ENCODE data around the gene HUNK. TPM values are rescaled to one million over a fixed set of nuclear protein-coding genes. Genes with fewer than 3 reads are reported as not detected.

The HUNK gene
- total and polyA plus RNA-seq, 2 experiments from 2014 or later = 7.1 to 10.8 TPM

DNA sequence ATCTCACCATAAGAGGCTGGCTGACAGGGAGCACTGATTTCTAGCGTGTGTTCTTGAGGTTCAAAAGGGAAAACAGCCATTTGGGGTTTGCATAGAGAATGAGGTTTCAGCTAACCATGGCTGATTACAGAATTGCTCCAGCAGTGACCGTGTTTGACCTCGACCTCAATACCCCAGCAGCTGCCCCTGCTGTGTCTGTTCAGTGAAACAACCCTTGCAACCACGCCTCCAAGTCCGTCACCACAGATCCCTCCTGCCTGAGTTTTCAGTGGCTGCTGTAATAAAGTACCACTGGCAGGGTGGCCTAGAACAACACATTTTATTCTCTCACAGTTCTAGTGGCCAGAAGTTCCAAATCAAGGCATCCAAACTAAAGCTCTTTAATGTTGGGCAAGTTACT, 147.7 kb downstream of the HUNK start:
- H3K27me3 ChIP-seq = no peaks in the 10 kb centered on the region
- no peaks in the 10 kb centered on the region for H3K36me3 ChIP-seq (replicated peaks; ENCODE audit: insufficient read depth, low read depth)
- no peak for DNase-seq (ENCODE audit: low spot score)
- no peak overlapping the region for H3K4me3 ChIP-seq
- H3K9me2 ChIP-seq (replicated peaks; ENCODE audit: insufficient read depth) = no peaks in the 10 kb centered on the region
- H3K79me2 ChIP-seq = no peaks in the 10 kb centered on the region
- no peak overlapping the region for H3K27ac ChIP-seq
- TF ChIP-seq EZH2phosphoT487 (IDR thresholded peaks at IDR 0.05; ENCODE audit: low read depth, severe bottlenecking, unreplicated experiment) (no peak), EZH2 (IDR thresholded peaks at IDR 0.05; ENCODE audit: borderline replicate concordance) (no peak)
- TF ChIP-seq, protein P1, sequence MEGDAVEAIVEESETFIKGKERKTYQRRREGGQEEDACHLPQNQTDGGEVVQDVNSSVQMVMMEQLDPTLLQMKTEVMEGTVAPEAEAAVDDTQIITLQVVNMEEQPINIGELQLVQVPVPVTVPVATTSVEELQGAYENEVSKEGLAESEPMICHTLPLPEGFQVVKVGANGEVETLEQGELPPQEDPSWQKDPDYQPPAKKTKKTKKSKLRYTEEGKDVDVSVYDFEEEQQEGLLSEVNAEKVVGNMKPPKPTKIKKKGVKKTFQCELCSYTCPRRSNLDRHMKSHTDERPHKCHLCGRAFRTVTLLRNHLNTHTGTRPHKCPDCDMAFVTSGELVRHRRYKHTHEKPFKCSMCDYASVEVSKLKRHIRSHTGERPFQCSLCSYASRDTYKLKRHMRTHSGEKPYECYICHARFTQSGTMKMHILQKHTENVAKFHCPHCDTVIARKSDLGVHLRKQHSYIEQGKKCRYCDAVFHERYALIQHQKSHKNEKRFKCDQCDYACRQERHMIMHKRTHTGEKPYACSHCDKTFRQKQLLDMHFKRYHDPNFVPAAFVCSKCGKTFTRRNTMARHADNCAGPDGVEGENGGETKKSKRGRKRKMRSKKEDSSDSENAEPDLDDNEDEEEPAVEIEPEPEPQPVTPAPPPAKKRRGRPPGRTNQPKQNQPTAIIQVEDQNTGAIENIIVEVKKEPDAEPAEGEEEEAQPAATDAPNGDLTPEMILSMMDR (IDR thresholded peaks at IDR 0.05; ENCODE audit: poor library complexity) = no peak
- H4K20me1 ChIP-seq (ENCODE audit: insufficient read depth, poor library complexity, severe bottlenecking) = no peaks in the 10 kb centered on the region
- H3K9me3 ChIP-seq (ENCODE audit: low read depth) = no peaks in the 10 kb centered on the region
- H2AFZ ChIP-seq = no peak overlapping the region
- no peaks in the 10 kb centered on the region for H3K4me1 ChIP-seq (ENCODE audit: insufficient read depth)
- no peak overlapping the region for H3K4me2 ChIP-seq
- 73% methylated on average over 5 of the region's 5 CpGs for WGBS (ENCODE audit: low lambda C conversion rate, missing lambda C conversion rate)

DNA sequence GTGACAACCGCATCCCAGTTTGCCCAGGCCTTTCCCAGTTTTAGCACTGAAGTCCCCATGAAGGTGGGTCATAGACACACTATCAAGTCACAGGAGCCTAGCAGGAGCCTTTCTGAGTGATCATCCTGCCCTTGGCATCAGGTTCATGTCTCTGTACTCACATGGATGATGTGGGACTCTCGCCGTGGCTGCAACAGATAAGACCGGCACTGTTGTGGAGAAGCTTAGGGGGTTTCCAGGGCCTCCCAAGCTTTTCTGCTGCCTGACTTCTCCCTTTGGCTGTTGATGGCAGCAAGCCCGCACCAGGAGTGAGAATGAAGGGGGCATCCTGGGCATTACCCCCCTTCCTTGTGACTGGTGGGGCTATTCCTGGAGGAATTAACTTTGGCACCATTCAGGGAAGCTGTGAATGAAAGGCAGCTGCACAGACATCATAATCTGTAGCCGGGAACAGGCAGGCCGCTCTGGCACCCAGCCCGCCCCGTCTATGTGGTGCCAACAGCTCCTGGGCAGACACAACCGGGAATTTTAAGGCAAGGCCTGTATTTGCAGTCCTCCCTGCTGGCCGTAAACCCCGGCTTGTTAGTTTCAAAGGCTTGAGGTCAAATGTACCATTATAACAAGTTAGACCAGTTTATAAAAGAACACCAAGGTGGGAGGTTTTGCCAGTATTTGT, 148.6 kb downstream of the HUNK start:
- Histone ChIP-seq H3K27ac (no peak overlapping the region), H3K4me3 (no peak overlapping the region)
- TF ChIP-seq EZH2 (IDR thresholded peaks at IDR 0.05; ENCODE audit: borderline replicate concordance) = no peak
- TF ChIP-seq EZH2phosphoT487 (IDR thresholded peaks at IDR 0.05; ENCODE audit: low read depth, severe bottlenecking, unreplicated experiment) = no peak
- TF ChIP-seq, protein P1 (IDR thresholded peaks at IDR 0.05; ENCODE audit: poor library complexity) = no peak

DNA sequence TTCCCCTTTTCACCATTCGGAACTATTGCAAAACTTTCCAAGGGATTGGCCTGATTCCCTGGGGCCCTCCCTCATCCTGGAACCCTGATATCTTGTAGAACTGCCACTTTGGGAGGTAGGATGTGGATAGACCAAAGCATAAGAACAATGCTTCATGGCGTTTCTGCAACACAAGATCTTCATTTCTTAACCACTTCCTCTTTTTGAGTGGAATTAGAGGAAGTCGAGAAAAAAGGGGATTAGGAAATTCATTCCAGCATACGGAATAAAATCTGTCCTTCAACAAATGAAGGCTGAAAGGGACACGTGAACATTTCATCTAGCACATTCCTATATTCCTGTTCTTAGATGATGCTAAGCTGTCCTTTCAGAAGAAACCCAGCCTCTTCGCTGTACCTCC, 149.3 kb downstream of the HUNK start:
- Histone ChIP-seq H2AFZ (no peak overlapping the region), H3K4me2 (no peak overlapping the region), H3K9me2 (replicated peaks; ENCODE audit: insufficient read depth) (no peaks in the 10 kb centered on the region), H3K4me1 (ENCODE audit: insufficient read depth) (no peaks in the 10 kb centered on the region), H4K20me1 (ENCODE audit: insufficient read depth, poor library complexity, severe bottlenecking) (no peaks in the 10 kb centered on the region), H3K79me2 (no peaks in the 10 kb centered on the region), H3K9me3 (ENCODE audit: low read depth) (no peaks in the 10 kb centered on the region), H3K4me3 (no peak overlapping the region), H3K36me3 (replicated peaks; ENCODE audit: insufficient read depth, low read depth) (no peaks in the 10 kb centered on the region), H3K27me3 (no peaks in the 10 kb centered on the region), H3K27ac (no peak overlapping the region)
- 93% methylated on average over 6 of the region's 6 CpGs for WGBS (ENCODE audit: low lambda C conversion rate, missing lambda C conversion rate)
- no peak for DNase-seq (ENCODE audit: low spot score)
- TF ChIP-seq EZH2 (IDR thresholded peaks at IDR 0.05; ENCODE audit: borderline replicate concordance) (no peak), EZH2phosphoT487 (IDR thresholded peaks at IDR 0.05; ENCODE audit: low read depth, severe bottlenecking, unreplicated experiment) (no peak)
- TF ChIP-seq, protein P1 (IDR thresholded peaks at IDR 0.05; ENCODE audit: poor library complexity) = no peak

More for the DNA sequence above, 148.6 kb downstream of the HUNK start:
- Histone ChIP-seq H3K9me2 (replicated peaks; ENCODE audit: insufficient read depth) (no peaks in the 10 kb centered on the region), H4K20me1 (ENCODE audit: insufficient read depth, poor library complexity, severe bottlenecking) (no peaks in the 10 kb centered on the region), H3K4me1 (ENCODE audit: insufficient read depth) (no peaks in the 10 kb centered on the region), H2AFZ (no peak overlapping the region), H3K4me2 (no peak overlapping the region), H3K27me3 (no peaks in the 10 kb centered on the region), H3K36me3 (replicated peaks; ENCODE audit: insufficient read depth, low read depth) (no peaks in the 10 kb centered on the region), H3K9me3 (ENCODE audit: low read depth) (no peaks in the 10 kb centered on the region), H3K79me2 (no peaks in the 10 kb centered on the region)
- DNase-seq (ENCODE audit: low spot score) = peak; percentile 34
- 73% methylated on average over 12 of the region's 12 CpGs for WGBS (ENCODE audit: low lambda C conversion rate, missing lambda C conversion rate)
